ENCODE results near the gene PNPLA3.

- TF ChIP-seq ID3 (CRISPR knock-in tag; IDR thresholded peaks at IDR 0.05) (no peak), ID3 (tag; IDR thresholded peaks at IDR 0.05) (no peak), ZFP30 (CRISPR knock-in tag; IDR thresholded peaks at IDR 0.05; ENCODE audit: borderline replicate concordance) (no peak), ELF4 (CRISPR knock-in tag; IDR thresholded peaks at IDR 0.05) (no peak), POLR2A (conservative IDR thresholded peaks at IDR 0.05) (no peak), CREB1 (IDR thresholded peaks at IDR 0.05) (no peak), CREB1 (CRISPR knock-in tag; IDR thresholded peaks at IDR 0.05) (no peak), FOXP1 (CRISPR knock-in tag; IDR thresholded peaks at IDR 0.05) (no peak)
Observed at GRCh38 chr22:43884600-43885318, 38.8 kb upstream of the PNPLA3 start.

All from K562 (cell line).